Fibroblast of lung (primary cell): Measurements from ENCODE around the gene PGAM2.

Experiments used
- CTCF ChIP-seq, 2 donors: IDR thresholded peaks in 1 of 2; conservative IDR thresholded peaks in 1 of 2; 1 replicate in 1 of 2; 2 replicates in 1 of 2; pipeline ENCODE4 v1.5.1; 2011 to 2012; ENCODE audit warnings: low read length in 2 of 2, control low read depth in 1 of 2, inconsistent platforms in 1 of 2, low read depth in 1 of 2, mild to moderate bottlenecking in 1 of 2
- EZH2 ChIP-seq: IDR thresholded peaks from 2 replicates; pipeline ENCODE4 v1.5.1; 2012; ENCODE audit warnings: low read length, control low read depth, mild to moderate bottlenecking; ENCODE audit errors: missing control alignments

GRCh38 chr7:44094365-44094764 lies 29.0 kb upstream of the PGAM2 start:
- TF ChIP-seq CTCF (conservative IDR thresholded peaks at IDR 0.05 in 1 of 2, IDR thresholded peaks at IDR 0.05 in 1 of 2; ENCODE audit: low read depth in 1 of 2, low read length in 2 of 2) (no peak), EZH2 (no peak)
